Activated T-helper 1 cell treated with Interleukin-2 at 50 U/mL for 16 hours (primary cell): Measurements from ENCODE around the gene FAM3C.
"Not testable (repeated sequence)": the region's sequence is repeated elsewhere in the genome, so short reads cannot be mapped to it uniquely, and the experiment has no call there.

ENCODE experiments used
- DNase-seq: peaks from one replicate; pipeline ENCODE4 v3.0.0-alpha.2; 2020; ENCODE audit warnings: low read depth

Gene FAM3C

GRCh38 chr7:121330053-121330833 lies 65.9 kb downstream of the FAM3C start:
- no peak for DNase-seq

DNA sequence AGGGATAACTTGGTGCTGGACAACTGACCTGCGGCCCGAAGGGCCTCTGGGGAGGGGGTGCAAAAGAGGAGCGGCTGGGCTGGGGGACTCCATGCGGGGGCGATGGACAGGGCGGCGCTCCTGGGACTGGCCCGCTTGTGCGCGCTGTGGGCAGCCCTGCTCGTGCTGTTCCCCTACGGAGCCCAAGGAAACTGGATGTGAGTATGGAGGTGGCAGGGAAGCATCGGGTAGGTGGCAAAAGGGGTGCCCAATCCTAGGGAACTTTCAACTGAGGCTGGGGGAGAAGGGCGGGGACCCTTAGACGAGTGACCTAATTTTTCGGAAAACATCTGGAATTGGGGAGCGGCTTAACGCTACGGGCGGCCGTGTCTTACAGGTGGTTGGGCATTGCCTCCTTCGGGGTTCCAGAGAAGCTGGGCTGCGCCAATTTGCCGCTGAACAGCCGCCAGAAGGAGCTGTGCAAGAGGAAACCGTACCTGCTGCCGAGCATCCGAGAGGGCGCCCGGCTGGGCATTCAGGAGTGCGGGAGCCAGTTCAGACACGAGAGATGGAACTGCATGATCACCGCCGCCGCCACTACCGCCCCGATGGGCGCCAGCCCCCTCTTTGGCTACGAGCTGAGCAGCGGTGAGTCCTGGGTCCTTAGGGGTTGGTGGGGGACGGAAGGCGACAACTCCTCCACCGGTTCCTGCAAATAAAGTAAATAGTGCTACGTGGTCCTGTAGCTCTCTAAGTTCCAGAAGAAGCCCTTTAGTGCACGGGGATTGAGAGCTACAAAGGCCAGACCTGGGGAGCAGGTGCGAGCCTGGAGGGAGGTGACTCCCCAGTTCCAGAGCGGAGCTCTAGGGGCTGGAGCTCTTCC lies 66.7 kb downstream of the FAM3C start:
- DNase-seq: no peak

DNA sequence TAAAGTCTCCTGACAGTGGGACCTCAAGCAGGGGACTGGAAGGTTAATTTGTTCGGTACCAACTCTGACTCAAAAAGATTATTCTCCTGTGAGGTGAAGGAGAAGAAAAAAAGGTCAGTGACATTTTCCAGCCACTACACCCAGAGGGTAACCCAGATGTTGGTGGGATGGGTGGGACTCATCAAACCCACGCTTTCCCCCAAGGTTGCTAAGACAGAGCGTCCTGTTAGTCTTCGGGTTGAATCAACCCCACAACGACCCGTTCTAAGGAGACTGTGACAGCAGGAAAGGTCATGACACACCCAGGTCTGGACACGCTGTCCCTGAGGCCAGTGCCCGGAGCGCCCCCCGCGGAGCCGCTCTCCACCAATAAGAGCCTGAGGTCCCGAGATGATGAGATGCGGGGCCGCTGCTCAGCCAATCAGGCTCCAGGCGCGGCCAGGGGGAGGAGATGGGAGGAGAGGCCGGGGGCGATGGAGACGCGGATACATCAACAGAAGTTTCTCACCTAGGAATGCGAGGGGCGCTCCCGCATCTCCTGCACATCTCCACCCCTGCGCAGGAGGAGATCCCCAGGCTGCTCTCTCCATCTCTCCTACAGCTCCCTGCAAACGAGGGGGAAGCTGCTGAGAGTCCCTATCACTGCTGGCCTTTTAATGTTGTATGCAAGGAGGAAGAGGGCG lies 67.5 kb downstream of the FAM3C start, which contains the start of gene WNT16:
Gene WNT16, plus strand, starts transcription at position 493 of the 683 bp plus-strand sequence. CDS start 293 bp downstream, outside the sequence.
- no peak for DNase-seq

DNA sequence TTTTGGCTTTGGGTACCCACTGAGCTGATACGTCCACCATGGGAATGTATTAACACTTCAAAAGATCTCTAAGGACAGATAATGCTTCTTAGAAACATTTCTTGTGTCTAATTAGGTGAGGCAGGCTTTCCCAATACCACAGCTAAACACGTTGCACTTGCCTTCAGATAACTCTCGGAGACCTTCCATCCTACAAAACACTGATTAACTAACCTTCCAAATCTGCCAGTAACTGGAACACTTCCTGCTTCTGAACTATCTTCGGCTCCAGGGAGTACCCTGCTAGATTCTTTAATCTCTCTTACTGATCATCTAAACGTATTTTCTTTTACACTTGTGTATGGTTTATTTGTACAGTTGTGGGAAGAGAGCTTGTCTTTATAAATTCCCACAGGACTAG lies 68.4 kb downstream of the FAM3C start:
- no peak for DNase-seq

DNA sequence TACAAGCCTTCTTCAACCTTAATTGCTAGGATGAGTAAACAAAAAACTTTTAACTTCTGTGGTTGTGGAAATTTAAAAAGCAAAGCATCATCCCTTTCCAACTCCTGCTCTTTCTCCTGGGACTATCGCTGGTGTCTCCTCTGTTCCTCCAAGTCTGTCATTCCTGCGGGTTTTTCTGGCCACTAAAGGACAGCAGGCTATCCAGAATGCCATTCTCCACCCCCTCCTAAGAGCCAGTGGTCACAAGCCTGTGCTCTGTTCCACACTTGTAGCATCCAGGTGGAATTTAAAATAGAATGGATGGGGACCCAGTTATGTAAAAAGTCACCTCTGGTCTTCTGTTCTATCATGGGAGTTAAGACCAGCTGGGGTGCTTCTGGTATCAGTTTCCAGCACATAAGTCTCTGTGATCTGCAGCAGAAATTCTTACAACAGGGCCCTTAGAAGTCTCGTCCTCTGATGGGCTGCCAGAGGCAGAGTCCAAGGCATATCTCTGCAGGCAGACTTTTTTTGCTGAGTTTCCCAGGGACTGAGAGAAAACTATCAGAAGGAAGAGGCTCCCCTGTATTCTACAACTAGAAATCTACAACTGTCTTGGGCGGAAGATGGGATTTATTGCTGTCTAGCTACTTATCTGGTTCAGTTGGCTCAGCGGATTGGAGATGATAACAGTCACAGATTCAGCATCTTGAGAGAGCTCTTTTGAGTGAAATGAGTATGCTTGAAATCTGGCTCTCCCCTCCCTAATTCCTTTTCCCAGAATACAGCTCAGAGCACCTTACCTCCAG lies 72.4 kb downstream of the FAM3C start:
- no peak for DNase-seq

GRCh38 chr7:121322460-121322859 lies 73.6 kb downstream of the FAM3C start:
- DNase-seq: no peak

DNA sequence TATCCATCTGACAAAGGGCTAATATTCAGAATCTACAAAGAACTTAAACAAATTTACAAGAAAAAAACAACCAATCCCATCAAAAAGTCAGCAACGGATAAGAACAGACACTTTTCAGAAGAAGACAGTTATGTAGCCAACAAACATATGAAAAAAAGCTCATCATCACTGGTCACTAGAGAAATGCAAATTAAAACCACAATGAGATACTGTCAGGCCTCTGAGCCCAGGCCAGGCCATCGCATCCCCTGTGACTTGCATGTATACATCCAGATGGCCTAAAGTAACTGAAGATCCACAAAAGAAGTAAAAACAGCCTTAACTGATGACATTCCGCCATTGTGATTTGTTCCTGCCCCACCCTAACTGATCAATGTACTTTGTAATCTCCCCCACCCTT lies 80.9 kb downstream of the FAM3C start:
- DNase-seq: not testable (repeated sequence)

- DNase-seq: no peak
Measured at GRCh38 chr7:121313793-121314676, 82.1 kb downstream of the FAM3C start.

DNA sequence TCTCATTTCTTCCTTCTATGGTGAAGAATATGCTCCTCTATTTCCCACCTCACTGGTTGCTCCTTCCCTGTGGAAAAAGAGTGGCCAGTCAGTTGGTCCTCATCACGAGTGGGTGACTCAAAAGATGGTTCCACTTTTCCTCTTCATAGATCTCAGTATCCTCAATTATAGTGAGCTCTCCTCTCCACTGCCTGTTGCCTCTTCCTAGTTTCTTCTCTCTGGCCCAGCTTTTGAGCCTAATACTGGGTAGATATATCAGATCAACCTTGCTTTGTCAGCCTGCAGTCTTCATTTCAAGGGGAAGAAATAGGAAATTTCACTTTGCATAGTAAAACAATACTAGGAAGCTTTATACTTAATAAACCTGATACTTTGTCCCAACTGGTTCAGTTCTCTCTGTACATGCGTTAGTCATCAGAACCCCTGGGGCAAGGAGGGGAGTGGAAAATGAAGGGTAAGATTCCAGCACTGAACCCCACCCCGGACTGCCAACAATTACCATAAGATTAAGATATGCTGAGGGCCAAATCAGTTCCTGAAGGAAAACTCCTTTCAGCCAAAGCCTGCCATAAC lies 82.8 kb downstream of the FAM3C start:
- no peak for DNase-seq

GRCh38 chr7:121307021-121307574 lies 89.0 kb downstream of the FAM3C start:
- no peak for DNase-seq

GRCh38 chr7:121306565-121306964 lies 89.5 kb downstream of the FAM3C start:
- no peak for DNase-seq

DNA sequence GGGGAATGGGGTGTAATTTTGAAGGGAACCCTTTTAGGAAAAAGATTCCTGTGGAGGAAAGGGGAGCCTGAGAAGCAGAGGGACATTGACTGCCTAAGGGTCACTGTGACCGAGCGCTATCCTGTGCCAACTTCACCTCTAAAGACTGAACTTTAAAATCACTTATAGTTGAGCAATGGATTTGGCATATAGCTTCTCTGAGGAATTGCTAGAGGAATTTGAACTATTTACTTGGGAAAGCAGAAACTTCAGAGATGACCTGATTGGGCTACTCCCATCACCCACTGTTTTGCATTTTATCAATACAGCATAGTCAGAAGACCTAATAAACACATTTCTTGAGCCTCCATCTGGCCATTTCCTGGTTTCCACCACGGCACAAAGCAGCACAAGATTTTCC lies 91.0 kb downstream of the FAM3C start:
- no peak for DNase-seq

DNA sequence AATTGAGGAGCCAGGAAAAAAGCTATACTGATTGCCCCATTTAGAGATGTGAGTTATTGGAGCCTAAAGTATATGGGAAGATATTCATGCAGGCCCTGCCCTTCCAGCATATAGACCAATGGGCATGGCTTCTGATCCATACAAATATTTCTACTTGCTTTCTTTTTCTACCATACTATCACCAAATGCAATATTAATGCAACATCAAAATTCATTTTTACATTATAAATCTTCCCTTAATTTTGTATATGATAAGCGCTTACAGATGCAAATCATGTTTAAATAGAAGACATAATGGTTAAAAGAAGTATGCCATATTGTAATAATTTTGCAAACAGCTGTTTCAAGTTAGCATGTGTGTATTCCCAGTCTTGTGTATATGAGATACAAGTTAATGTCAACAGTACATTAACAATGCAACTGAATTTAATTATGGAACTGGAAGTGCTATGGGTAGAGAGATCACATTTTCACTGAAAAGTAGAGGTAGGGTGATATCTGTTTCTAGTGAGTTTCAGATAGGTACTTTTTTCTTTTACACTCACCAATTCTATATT lies 91.9 kb downstream of the FAM3C start:
- no peak for DNase-seq

GRCh38 chr7:121303422-121304101 lies 92.5 kb downstream of the FAM3C start:
- DNase-seq: no peak

DNA sequence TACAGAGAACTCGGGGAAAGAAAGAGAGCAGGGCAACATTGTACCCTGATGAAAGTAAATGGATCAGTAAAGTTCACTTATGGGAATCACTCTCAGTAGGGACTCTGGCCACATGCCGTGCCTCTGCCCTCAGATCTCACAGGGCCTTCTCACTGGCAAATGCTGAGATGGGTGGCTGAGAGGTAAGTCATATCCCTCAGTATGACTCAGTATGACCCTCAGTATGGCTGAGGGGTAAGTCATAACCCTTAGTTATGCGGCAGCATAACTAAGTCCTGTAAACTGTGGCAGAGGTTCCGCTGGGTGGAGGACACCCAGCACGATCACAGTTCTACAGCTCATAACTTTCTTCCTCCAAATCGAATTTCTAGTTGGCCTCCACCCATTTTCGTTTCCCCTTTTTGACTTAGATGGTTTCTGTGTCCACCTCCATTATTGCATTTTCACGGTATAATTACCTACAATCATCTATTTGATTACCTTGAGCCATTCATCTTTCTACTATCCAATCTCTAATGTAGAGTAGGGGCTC lies 93.8 kb downstream of the FAM3C start:
- no peak for DNase-seq

GRCh38 chr7:121301446-121302213 lies 94.5 kb downstream of the FAM3C start:
- no peak for DNase-seq

- no peak for DNase-seq
Measured at GRCh38 chr7:121300685-121301420, 95.3 kb downstream of the FAM3C start.
